GM12873 (cell line): ENCODE measurements around the gene SCAPER.

ENCODE experiments used
- TF ChIP-seq, protein P1 (sequence below): IDR thresholded peaks from 2 replicates; pipeline ENCODE4 v1.5.1; 2012; ENCODE audit warnings: low read depth, mild to moderate bottlenecking, moderate library complexity, low read length, control low read depth; ENCODE audit not compliant: insufficient read depth; ENCODE audit errors: missing control alignments

SCAPER gene

DNA sequence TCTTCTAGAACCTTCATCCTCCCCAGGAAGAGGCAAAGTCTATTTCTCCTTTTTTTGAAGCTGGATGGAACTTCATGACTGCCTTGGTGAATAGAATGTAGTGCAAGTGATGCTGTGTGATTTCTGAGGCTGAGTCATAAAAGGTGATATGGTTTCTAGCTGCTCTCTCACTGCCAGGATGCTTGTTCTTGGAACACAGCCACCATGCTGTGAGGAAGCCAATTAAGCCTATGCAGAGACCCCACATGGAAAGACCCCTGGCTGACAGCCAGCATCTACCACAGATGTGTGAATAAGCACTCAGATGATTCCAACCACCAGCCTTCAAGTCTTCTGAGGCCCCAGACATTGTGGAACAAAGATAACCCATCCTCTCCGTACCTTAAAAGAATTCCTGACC is 511.5 kb downstream of the SCAPER start:
- TF ChIP-seq, protein P1, sequence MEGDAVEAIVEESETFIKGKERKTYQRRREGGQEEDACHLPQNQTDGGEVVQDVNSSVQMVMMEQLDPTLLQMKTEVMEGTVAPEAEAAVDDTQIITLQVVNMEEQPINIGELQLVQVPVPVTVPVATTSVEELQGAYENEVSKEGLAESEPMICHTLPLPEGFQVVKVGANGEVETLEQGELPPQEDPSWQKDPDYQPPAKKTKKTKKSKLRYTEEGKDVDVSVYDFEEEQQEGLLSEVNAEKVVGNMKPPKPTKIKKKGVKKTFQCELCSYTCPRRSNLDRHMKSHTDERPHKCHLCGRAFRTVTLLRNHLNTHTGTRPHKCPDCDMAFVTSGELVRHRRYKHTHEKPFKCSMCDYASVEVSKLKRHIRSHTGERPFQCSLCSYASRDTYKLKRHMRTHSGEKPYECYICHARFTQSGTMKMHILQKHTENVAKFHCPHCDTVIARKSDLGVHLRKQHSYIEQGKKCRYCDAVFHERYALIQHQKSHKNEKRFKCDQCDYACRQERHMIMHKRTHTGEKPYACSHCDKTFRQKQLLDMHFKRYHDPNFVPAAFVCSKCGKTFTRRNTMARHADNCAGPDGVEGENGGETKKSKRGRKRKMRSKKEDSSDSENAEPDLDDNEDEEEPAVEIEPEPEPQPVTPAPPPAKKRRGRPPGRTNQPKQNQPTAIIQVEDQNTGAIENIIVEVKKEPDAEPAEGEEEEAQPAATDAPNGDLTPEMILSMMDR = no peak

DNA sequence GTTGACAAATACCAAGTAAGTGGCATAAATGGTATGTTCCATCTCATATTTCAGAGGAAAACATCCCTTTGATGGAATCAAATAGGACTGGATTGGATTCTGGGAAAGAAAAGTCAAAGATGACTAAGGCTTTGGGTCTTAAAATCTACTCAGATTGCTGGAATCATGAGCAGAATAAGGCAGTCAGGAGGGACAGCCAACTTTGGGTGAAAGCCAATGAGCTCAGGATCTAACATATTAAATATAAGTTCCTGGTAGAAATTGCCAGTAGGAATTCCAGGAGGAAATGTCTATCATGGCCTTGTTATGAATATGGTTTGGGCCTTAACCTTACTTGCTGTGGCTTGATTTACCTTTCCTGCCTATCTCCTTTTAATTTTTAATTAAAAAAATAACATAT is 513.3 kb downstream of the SCAPER start:
- TF ChIP-seq, protein P1 = no peak

DNA sequence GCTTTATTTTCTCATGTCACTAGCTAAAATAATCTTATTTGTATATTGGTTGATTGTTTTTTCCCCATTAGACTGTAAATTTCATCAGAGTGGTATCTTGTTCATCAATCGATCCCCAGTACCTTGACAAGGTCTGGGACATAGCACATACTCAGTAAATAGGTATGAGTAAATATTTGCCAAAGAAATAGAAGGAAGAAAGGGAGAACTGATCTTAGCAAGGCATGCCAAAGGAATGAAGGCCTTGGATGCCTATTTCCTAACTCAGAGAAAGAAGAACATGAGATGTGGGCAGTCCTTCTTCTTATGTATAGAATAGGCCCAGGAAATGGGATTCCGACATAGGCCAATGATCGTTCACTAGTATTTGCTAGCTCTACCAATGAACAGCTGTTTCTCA is 513.8 kb downstream of the SCAPER start:
- TF ChIP-seq, protein P1 = no peak

DNA sequence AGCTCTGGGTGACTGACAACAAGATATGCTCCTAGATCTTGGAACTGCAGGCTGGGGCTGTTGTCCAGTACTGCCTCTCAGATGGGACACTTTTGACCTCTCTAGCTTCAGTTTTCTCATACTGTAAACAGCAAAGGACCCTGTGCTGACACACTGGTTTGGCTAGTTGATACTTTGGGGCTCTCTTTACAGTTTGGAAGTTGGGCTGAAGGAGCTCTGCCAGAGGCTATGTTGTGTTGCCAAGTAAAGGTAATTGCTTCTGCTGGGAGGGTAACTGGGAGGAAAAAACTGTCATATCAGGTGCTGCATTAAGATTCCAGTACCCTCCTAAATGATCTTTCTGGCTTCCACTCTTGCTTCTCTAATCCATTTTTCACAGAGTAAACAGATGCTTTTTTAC is 514.6 kb downstream of the SCAPER start:
- TF ChIP-seq, protein P1 = no peak

DNA sequence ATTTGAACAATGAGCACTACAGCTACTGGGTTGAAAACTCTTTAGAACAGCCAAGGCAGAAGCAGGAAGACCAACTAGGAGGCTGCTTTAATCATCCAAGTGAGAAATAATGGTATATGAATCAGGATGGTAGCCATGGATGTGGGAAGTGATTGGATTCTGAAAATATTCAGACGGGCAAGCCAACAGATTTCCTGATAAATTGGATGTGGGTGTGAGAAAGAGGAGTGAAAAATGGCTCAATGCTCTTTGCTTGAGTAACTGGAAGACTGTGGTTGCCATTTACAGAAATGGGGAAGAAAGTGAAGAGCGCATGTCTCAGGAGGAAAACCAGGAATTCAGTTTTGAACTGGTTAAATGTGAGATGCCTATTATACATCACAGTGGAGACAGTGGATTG is 518.2 kb downstream of the SCAPER start:
- TF ChIP-seq, protein P1 = no peak

DNA sequence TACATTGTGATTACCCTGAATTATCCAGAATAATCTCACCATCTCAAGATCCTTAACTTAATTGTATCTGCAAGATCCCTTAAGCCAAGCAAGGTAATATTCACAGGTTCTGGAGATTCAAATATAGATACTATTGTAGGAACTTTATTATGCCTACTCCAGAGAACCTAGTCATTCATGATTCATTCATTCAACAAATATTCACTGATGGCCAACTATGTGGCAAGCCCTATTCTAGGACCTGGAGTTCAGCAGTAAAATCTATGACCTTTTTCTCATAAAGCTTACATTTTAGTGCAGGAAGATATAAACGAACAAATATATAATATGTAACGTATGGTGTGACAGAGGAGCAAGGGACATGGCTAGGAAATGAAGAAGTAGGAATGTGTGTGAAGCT is 519.0 kb downstream of the SCAPER start:
- TF ChIP-seq, protein P1 = no peak

DNA sequence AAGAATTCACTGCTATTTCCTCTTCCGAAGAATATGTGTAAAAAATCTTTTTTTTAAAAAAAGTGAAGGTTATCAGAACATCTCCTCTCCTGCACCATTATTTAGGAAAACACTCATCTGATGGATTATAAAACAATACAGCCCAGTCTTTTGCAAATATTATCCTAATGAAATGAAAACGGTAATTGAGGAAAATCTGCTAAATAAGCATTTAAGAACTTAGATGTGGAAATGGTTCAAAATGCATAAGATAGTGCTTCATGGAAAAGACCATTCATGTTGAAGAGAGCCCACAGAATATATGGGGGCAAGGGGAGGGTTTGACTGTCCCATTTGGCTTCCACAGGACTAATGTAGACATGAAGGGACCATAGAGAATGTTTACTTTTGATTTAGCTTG is 520.7 kb downstream of the SCAPER start:
- TF ChIP-seq, protein P1 = no peak
